Activated gamma-delta T cell treated with anti-CD3 and anti-CD28 coated beads, Interleukin-2, amount 50 U/mL, for 16 hours (primary cell): ENCODE data around the gene SARDH.
"Not testable (repeated sequence)": the region's sequence is repeated elsewhere in the genome, so short reads cannot be mapped to it uniquely, and the experiment has no call there.

Experiments
- DNase-seq: peaks from one replicate; pipeline ENCODE4 v3.0.0-alpha.2; 2020; ENCODE audit warnings: low read depth

Gene SARDH

GRCh38 chr9:133629221-133630110 is 108.7 kb downstream of the SARDH start:
- no peak for DNase-seq

GRCh38 chr9:133628766-133629165 is 109.4 kb downstream of the SARDH start:
- DNase-seq = no peak

DNA sequence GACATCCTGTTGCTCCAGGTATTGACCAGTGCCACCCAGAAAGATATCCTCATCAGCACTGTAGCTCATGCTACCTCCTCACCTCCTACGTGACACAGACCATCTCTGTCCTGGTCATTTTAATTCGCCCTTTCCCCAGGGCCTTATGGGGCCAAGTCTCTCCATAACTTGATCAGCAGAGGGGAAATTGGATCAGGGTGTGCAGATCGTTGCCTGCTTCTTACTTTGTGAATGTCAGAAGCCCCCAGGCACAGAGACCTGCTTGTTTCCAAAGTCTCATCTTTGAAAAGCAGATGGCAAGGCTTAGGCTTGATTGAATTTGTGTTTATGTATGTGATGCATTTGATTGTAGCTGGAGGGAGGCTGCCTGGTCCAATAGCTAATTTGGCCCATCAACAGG is 110.8 kb downstream of the SARDH start:
- DNase-seq = no peak

- not testable (repeated sequence) for DNase-seq
Observed at GRCh38 chr9:133626008-133626407, 112.1 kb downstream of the SARDH start.

DNA sequence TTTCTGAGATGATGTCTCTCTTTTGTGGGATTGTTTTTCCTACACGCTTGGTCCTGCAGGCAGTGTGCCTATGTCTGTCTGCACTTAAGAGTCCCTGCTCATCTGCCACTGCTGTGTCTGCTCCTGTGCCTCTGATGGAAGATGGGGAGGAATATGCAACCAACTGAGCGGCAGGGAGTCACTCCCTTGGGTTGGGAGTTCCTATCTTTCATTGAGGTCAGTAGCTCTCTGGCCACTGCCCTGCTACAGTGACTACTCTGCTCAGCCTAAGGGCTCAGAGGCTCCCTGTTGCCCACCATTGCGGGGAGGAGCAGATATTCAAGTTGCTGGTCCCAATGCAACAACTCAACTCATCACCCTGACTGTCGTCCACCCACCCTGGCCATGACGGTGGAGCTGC is 115.6 kb downstream of the SARDH start:
- DNase-seq = no peak

DNA sequence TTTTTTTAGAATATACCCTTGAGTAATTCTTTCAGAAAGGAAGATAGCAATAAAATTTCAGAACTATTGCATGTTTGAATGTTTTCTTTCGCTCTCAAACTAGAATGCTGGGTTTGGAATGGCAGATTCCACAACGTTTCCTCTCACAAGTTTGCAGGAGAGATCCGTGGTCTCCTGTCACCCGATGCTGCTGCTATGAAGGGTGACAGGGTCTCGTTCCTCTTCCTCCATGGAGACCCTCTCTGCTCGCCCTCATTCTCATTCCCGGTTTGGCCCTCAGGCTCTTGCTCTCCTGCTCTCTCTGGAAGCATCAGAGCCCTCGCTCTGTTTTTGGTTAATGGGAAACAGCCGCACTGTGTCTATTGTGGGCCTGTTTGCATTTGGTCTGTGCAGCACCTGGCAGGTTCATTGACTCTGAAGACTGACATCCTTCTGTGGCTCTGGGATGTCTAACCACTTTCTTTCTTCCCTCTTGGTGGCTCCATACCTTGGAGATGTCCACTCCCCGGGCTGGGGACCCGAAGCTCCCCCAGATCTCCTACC is 116.4 kb downstream of the SARDH start:
- no peak for DNase-seq

DNA sequence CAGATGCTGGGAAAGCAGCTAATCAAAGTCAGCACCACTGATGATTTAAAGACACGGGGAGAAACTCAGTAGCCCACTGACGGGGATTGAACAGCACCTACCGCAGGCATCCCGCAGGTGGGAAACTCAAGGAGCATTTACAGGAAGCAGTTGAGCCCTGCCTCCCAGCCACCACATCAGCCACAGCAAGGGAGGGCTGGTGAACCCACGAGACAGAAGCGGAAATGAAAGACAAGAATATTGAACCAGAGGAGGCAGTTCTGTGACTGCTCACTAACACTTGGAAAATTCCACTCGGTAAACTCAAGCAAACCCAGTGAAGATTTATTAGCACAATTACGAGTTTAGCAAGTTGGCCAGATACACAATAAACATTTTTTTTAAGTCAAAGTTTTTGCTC is 118.4 kb downstream of the SARDH start:
- no peak for DNase-seq

DNA sequence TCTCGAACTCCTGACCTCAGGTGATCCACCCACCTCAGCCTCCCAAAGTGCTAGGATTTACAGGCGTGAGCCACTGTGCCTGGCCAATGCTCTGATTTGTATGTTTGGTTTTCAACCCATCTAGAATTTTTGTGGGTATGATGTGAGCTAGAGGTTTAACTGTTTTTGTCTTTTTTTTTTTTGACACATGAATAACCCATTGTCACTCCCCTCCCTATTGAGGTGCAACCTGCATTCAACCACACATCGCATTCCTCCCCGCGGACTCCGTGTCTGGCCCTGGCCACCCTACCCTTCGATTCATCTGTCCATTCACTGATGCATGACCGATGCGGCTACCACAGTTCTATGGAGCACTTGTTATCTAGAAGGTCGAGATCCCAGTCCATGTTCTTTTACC is 119.4 kb downstream of the SARDH start:
- DNase-seq = no peak

DNA sequence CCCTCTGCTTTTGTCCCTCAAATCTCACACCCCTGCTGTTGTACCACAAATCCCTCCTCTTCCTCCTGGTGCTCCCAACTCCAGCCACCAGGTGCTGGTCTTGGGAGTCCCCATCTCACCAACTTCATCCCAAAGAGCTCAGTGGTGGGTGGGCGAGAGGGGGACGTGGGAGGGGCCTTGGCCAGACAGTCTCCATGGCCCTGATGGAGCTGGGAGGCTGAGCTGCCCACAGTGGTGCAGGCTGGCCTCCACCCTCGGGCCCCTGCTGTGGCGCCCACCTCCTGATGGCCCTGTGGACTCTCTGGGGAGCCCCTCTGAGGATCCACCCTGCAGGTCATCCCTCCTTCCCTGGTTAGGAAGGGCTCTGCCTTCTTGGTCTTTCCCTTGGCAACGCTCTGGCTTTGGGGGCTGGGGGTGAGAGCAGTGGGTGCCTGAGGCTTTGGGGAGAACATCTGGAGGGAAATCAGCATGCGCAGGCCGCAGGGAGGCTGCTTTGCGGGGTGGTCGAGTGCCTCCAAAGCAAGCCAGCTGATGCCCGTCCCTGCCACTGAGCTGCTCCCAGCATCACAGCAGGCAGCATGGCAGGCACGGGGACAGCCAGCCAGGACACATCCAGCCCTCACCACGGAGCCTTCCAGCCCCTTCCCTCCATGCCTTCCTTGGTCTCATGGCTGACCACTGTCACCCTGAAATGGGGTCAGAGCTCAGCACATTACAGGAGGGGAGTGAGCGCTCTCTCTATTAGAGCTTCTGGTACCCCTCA is 121.3 kb downstream of the SARDH start:
- no peak for DNase-seq

DNA sequence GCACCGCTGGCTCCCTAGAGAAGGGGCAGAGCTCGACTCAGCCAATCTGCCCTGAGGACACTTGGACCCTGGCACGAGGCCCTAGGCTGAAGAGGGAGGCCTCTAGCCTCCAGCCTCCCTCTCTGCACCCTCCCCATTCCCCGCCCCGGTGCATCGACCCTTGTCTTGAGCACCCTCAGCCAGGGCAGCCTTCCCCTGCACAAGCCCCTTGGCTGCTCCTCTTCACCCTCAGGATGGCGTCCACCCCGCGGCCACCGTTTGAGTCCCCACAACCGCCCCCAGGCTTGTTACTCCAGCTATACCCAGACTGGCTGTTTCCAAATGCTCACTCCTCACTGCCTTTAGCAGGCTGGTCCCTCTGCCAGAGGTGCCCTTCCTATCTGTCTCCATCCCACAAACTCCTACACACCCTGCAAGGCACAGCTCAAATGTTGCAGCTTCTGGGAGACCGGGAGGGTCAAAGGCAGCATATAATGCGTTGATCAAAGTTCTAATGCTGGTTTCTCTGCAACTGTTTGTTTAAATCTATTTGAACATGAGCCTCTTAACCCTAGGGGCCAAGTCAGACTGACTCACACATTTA is 122.5 kb downstream of the SARDH start:
- DNase-seq = no peak

GRCh38 chr9:133615186-133615585 is 123.0 kb downstream of the SARDH start:
- no peak for DNase-seq

DNA sequence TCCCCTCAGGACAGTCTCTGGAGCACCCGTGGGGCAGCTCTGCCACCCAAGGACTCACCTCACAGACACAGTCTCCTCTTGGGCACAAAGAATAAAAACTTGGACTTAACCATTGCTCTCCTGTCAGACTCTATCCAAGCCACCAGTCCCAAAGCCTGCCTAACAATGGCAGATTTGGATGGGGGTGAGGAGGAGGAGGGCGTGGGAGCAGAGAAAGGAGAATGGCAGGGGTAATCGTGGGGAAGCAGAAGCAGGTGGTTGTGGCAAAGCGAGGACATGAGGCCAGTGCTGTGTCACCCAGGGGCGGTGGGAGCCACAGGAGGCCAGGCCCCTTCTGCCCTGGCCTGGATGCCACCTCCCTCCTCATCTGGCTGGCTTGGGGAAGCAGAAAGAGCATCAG is 123.5 kb downstream of the SARDH start:
- DNase-seq = no peak

DNA sequence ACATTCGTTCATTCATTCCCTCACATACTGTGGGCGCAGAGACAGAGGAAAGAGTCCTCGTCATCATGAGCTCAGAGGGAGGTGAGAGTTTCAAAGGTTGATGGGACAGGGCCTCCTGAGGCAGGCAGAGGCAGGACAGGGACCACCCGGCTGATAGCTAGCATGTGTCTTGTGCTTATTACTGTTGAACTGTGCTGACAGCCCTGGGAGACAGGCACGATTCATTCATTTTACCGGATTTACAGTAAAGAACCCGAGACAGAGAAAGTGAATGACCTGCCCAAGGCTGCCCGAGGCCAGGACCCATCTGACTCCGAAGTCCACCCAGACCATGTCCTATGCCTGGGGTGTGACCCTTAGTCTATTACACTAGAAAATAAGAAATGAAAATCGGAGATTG is 124.1 kb downstream of the SARDH start:
- DNase-seq = no peak
